Astrocyte (in vitro differentiated cells and primary cell): Measurements from ENCODE around the gene ELMO3. TPM values are rescaled to one million over a fixed set of nuclear protein-coding genes. Genes with fewer than 3 reads are reported as not detected.
A peak's percentile ranks its signal among the peaks of the same experiment; 100 is the strongest.

ENCODE experiments used
- DNase-seq: peaks from one replicate; pipeline ENCODE4 v3.0.0-alpha.2; 2010; ENCODE audit warnings: low read depth
- FAIRE-seq: peaks from 2 replicates; lab custom pipeline; 2011; peaks lifted over from hg19 to GRCh38; lab: Jason Lieb, UNC
- H2AFZ ChIP-seq: 2 replicates; pipeline ENCODE4 v1.6.0; 2012; ENCODE audit warnings: low read depth, low read length, inconsistent platforms
- H3K27ac ChIP-seq: 2 replicates; pipeline ENCODE4 v1.5.1; 2011; ENCODE audit warnings: low read depth, low read length, inconsistent platforms
- H3K27me3 ChIP-seq: 2 replicates; pipeline ENCODE4 v1.6.0; 2011; ENCODE audit warnings: low read length, inconsistent platforms; ENCODE audit not compliant: insufficient read depth
- H3K36me3 ChIP-seq: 2 replicates; pipeline ENCODE4 v1.5.1; 2011; ENCODE audit warnings: low read length, inconsistent platforms; ENCODE audit not compliant: insufficient read depth
- H3K4me1 ChIP-seq: 2 replicates; pipeline ENCODE4 v1.5.1; 2011; ENCODE audit warnings: low read length, inconsistent platforms; ENCODE audit not compliant: insufficient read depth
- H3K4me2 ChIP-seq: 2 replicates; pipeline ENCODE4 v1.6.0; 2012; ENCODE audit warnings: low read length, inconsistent platforms
- H3K4me3 ChIP-seq: 2 replicates; pipeline ENCODE4 v1.5.1; 2011; ENCODE audit warnings: low read depth, mild to moderate bottlenecking, low read length, inconsistent platforms; ENCODE audit not compliant: insufficient read depth
- H3K79me2 ChIP-seq: 2 replicates; pipeline ENCODE4 v1.6.0; 2012; ENCODE audit warnings: mild to moderate bottlenecking, low read length, inconsistent platforms; ENCODE audit not compliant: insufficient read depth
- H3K9ac ChIP-seq: 2 replicates; pipeline ENCODE4 v1.6.0; 2012; ENCODE audit warnings: mild to moderate bottlenecking, low read length, inconsistent platforms
- H3K9me3 ChIP-seq: 2 replicates; pipeline ENCODE4 v1.5.1; 2012; ENCODE audit warnings: low read depth, mild to moderate bottlenecking, low read length, inconsistent platforms; ENCODE audit not compliant: insufficient read depth
- H4K20me1 ChIP-seq: 2 replicates; pipeline ENCODE4 v1.6.0; 2012; ENCODE audit warnings: low read length, inconsistent platforms; ENCODE audit not compliant: insufficient read depth
- H3K27ac Mint-ChIP-seq: one replicate; pipeline ENCODE4 v1.8.0; 2021; ENCODE audit warnings: mild to moderate bottlenecking, mixed read lengths; ENCODE audit not compliant: unreplicated experiment
- H3K27me3 Mint-ChIP-seq: one replicate; pipeline ENCODE4 v1.8.0; 2021; ENCODE audit warnings: low read depth, mixed read lengths; ENCODE audit not compliant: unreplicated experiment
- H3K36me3 Mint-ChIP-seq: one replicate; pipeline ENCODE4 v1.8.0; 2021; ENCODE audit warnings: low read depth, mixed read lengths; ENCODE audit not compliant: unreplicated experiment
- H3K4me1 Mint-ChIP-seq: one replicate; pipeline ENCODE4 v1.8.0; 2021; ENCODE audit warnings: low read depth, mixed read lengths; ENCODE audit not compliant: unreplicated experiment
- H3K4me3 Mint-ChIP-seq: one replicate; pipeline ENCODE4 v1.8.0; 2021; ENCODE audit warnings: mild to moderate bottlenecking, moderate library complexity, mixed read lengths; ENCODE audit not compliant: unreplicated experiment
- H3K9me3 Mint-ChIP-seq: one replicate; pipeline ENCODE4 v1.8.0; 2021; ENCODE audit warnings: mild to moderate bottlenecking, mixed read lengths; ENCODE audit not compliant: unreplicated experiment
- CTCF ChIP-seq: IDR thresholded peaks from 2 replicates; pipeline ENCODE4 v1.5.1; 2011; ENCODE audit warnings: low read depth, mild to moderate bottlenecking, inconsistent platforms, low read length, moderate library complexity; ENCODE audit not compliant: insufficient read depth
- EZH2 ChIP-seq: IDR thresholded peaks from 2 replicates; pipeline ENCODE4 v1.6.1; 2012; ENCODE audit warnings: mild to moderate bottlenecking, low read length, inconsistent platforms; ENCODE audit not compliant: insufficient read depth
- total RNA-seq: library from RNA; stranded (reverse); gene quantifications from 2 replicates; pipeline ENCODE4 v1.2.1, GENCODE V29; 2021

The ELMO3 gene
- total RNA-seq, 1 donor from 2014 or later: 1.4 TPM

- peaks cover 2% of the 10 kb centered on the region for H3K4me1 Mint-ChIP-seq
- Histone ChIP-seq H3K36me3 (no peaks in the 10 kb centered on the region), H3K4me3 (no peak overlapping the region), H3K9ac (no peak overlapping the region), H4K20me1 (no peaks in the 10 kb centered on the region), H3K79me2 (no peaks in the 10 kb centered on the region), H3K4me1 (peaks cover 12% of the 10 kb centered on the region), H3K4me2 (no peak overlapping the region), H3K27me3 (no peaks in the 10 kb centered on the region), H2AFZ (no peak overlapping the region), H3K9me3 (no peaks in the 10 kb centered on the region), H3K27ac (no peak overlapping the region)
- TF ChIP-seq EZH2: no peak
- TF ChIP-seq CTCF: no peak
- peaks cover 6% of the 10 kb centered on the region for H3K27me3 Mint-ChIP-seq
- H3K9me3 Mint-ChIP-seq: no peaks in the 10 kb centered on the region
- FAIRE-seq (no peak), DNase-seq (no peak)
- H3K36me3 Mint-ChIP-seq: peaks cover 8% of the 10 kb centered on the region
- no peak overlapping the region for H3K4me3 Mint-ChIP-seq
- H3K27ac Mint-ChIP-seq: no peak overlapping the region
Observed at GRCh38 chr16:67209565-67209964, 10.6 kb downstream of the ELMO3 start.

- no peaks in the 10 kb centered on the region for H3K9me3 ChIP-seq
- no peak for DNase-seq
- H3K4me2 ChIP-seq: no peak overlapping the region
- no peak overlapping the region for H3K9ac ChIP-seq
- Mint-ChIP-seq H3K27ac (no peak overlapping the region), H3K9me3 (no peaks in the 10 kb centered on the region), H3K4me1 (peaks cover 2% of the 10 kb centered on the region), H3K27me3 (peaks cover 8% of the 10 kb centered on the region), H3K36me3 (peaks cover 12% of the 10 kb centered on the region), H3K4me3 (peak overlapping the region; percentile 14)
- H3K27me3 ChIP-seq: no peaks in the 10 kb centered on the region
- H3K36me3 ChIP-seq: no peaks in the 10 kb centered on the region
- no peak overlapping the region for H3K27ac ChIP-seq
- TF ChIP-seq EZH2 (no peak), CTCF (no peak)
- peaks cover 12% of the 10 kb centered on the region for H3K4me1 ChIP-seq
- H3K4me3 ChIP-seq: no peak overlapping the region
- FAIRE-seq: no peak
- H2AFZ ChIP-seq: no peak overlapping the region
- H3K79me2 ChIP-seq: no peaks in the 10 kb centered on the region
- no peaks in the 10 kb centered on the region for H4K20me1 ChIP-seq
Observed at GRCh38 chr16:67210069-67210937, 11.4 kb downstream of the ELMO3 start.

GRCh38 chr16:67211674-67212073, 12.7 kb downstream of the ELMO3 start:
- Histone ChIP-seq H4K20me1 (no peaks in the 10 kb centered on the region), H3K9ac (no peak overlapping the region), H3K9me3 (no peaks in the 10 kb centered on the region), H3K4me3 (no peak overlapping the region), H3K27ac (no peak overlapping the region), H3K79me2 (no peaks in the 10 kb centered on the region), H3K27me3 (no peaks in the 10 kb centered on the region), H2AFZ (no peak overlapping the region), H3K36me3 (no peaks in the 10 kb centered on the region), H3K4me1 (peaks cover 12% of the 10 kb centered on the region), H3K4me2 (no peak overlapping the region)
- TF ChIP-seq EZH2 (no peak), CTCF (no peak)
- Mint-ChIP-seq H3K27me3 (peaks cover 17% of the 10 kb centered on the region), H3K9me3 (no peaks in the 10 kb centered on the region), H3K4me3 (no peak overlapping the region), H3K4me1 (peaks cover 2% of the 10 kb centered on the region), H3K27ac (no peak overlapping the region), H3K36me3 (peaks cover 20% of the 10 kb centered on the region)
- DNase-seq (no peak), FAIRE-seq (no peak)
